Ramos (cell line): ENCODE data around the gene ZNF609.

Experiments
- in situ Hi-C: fragments of 300-500 bp; cut with MboI; formaldehyde crosslinking; loops from one replicate; pipeline ENCODE4 v1.14.3; 2022; ENCODE audit warnings: low sequenced_read_pairs; ENCODE audit not compliant: unreplicated experiment

The ZNF609 gene

GRCh38 chr15:64530472-64530871, 70.1 kb downstream of the ZNF609 start:
- in situ Hi-C loops = no loop called here

GRCh38 chr15:64530918-64531317, 70.5 kb downstream of the ZNF609 start:
- in situ Hi-C loops = no loop called here

GRCh38 chr15:64532521-64533315, 72.3 kb downstream of the ZNF609 start:
- in situ Hi-C loops = no loop called here

- in situ Hi-C loops = no loop called here
These were observed 75.3 kb downstream of the ZNF609 start for GRCh38 chr15:64535460-64536243.

GRCh38 chr15:64536244-64536836, 76.0 kb downstream of the ZNF609 start:
- in situ Hi-C loops = no loop called here

- in situ Hi-C loops = no loop called here
These were observed 81.7 kb downstream of the ZNF609 start for GRCh38 chr15:64542091-64542490.

GRCh38 chr15:64544450-64544849, 84.1 kb downstream of the ZNF609 start:
- in situ Hi-C loops = no loop called here

GRCh38 chr15:64547275-64547674, 86.9 kb downstream of the ZNF609 start:
- in situ Hi-C loops = no loop called here

- in situ Hi-C loops = no loop called here
These were observed 87.9 kb downstream of the ZNF609 start for GRCh38 chr15:64548235-64548634.

- in situ Hi-C loops = no loop called here
These were observed 89.5 kb downstream of the ZNF609 start for GRCh38 chr15:64549860-64550259.

GRCh38 chr15:64552281-64552948, 92.0 kb downstream of the ZNF609 start:
- in situ Hi-C loops = no loop called here

- in situ Hi-C loops = no loop called here
These were observed 98.2 kb downstream of the ZNF609 start for GRCh38 chr15:64558460-64559179.

- in situ Hi-C loops = no loop called here
These were observed 98.9 kb downstream of the ZNF609 start for GRCh38 chr15:64559243-64559642.

- in situ Hi-C loops = no loop called here
These were observed 100.1 kb downstream of the ZNF609 start for GRCh38 chr15:64560501-64560900.

- in situ Hi-C loops = no loop called here
These were observed 100.6 kb downstream of the ZNF609 start for GRCh38 chr15:64560998-64561397.

- in situ Hi-C loops = no loop called here
These were observed 101.7 kb downstream of the ZNF609 start for GRCh38 chr15:64562003-64562640.

GRCh38 chr15:64566102-64566501, 105.7 kb downstream of the ZNF609 start:
- in situ Hi-C loops = no loop called here

- in situ Hi-C loops = no loop called here
These were observed 106.5 kb downstream of the ZNF609 start for GRCh38 chr15:64566629-64567427.

- in situ Hi-C loops = no loop called here
These were observed 108.4 kb downstream of the ZNF609 start for GRCh38 chr15:64568765-64569164.
